Caki2 (cell line): Measurements from ENCODE around the gene KCNJ9. TPM values are rescaled to one million over a fixed set of nuclear protein-coding genes. Genes with fewer than 3 reads are reported as not detected.
"Not testable (repeated sequence)": the region's sequence is repeated elsewhere in the genome, so short reads cannot be mapped to it uniquely, and the experiment has no call there.

Source experiments
- DNase-seq: peaks from one replicate; pipeline ENCODE4 v3.0.0-alpha.2; 2015; ENCODE audit warnings: low read depth
- in situ Hi-C: cut with HindIII; loops from 2 replicates; pipeline ENCODE4 v1.10.0; 2016; ENCODE audit warnings: low sequenced_read_pairs, low pct_unique_long_range_greater_than_20kb, mixed read lengths
- total RNA-seq: library from RNA; depleted of rRNA; stranded (reverse); fragments of >200 nt; shearing (Covaris generic); gene quantifications from 2 replicates; pipeline ENCODE4 v1.2.3, GENCODE V29; 2014; ENCODE audit warnings: low replicate concordance; rRNA removed

KCNJ9 gene
- total RNA-seq, result not detected in 2 replicates

GRCh38 chr1:160081261-160081936, at the start of gene KCNJ9:
Gene KCNJ9 (plus strand): TSS chr1:160081538. CDS start chr1:160084031, 2,493 bp downstream.
- DNase-seq, result no peak
- in situ Hi-C loops, result no loop called here

- in situ Hi-C loops, result no loop called here
- no peak for DNase-seq
Observed at GRCh38 chr1:160032165-160032820, 49.0 kb upstream of the KCNJ9 start.

- no peak for DNase-seq
- in situ Hi-C loops, result no loop called here
Observed at GRCh38 chr1:160040476-160040875, 40.9 kb upstream of the KCNJ9 start.

GRCh38 chr1:160043543-160043942, 37.8 kb upstream of the KCNJ9 start:
- in situ Hi-C loops, result no loop called here
- no peak for DNase-seq

GRCh38 chr1:160045653-160046052, 35.7 kb upstream of the KCNJ9 start:
- in situ Hi-C loops, result no loop called here
- no peak for DNase-seq

- DNase-seq, result no peak
- in situ Hi-C loops, result no loop called here
Observed at GRCh38 chr1:160046494-160047110, 34.7 kb upstream of the KCNJ9 start.

GRCh38 chr1:160047111-160047991, 34.0 kb upstream of the KCNJ9 start:
- no peak for DNase-seq
- in situ Hi-C loops, result no loop called here

- in situ Hi-C loops, result no loop called here
- DNase-seq, result no peak
Observed at GRCh38 chr1:160048335-160048734, 33.0 kb upstream of the KCNJ9 start.

- no peak for DNase-seq
- in situ Hi-C loops, result no loop called here
Observed at GRCh38 chr1:160049101-160049500, 32.2 kb upstream of the KCNJ9 start.

- DNase-seq, in situ Hi-C loops: not testable (repeated sequence)
Observed at GRCh38 chr1:160050182-160050581, 31.2 kb upstream of the KCNJ9 start.

- in situ Hi-C loops, result no loop called here
Observed at GRCh38 chr1:160050619-160051018, 30.7 kb upstream of the KCNJ9 start.

GRCh38 chr1:160052936-160053335, 28.4 kb upstream of the KCNJ9 start:
- in situ Hi-C loops, result no loop called here
- DNase-seq, result no peak

More at GRCh38 chr1:160050619-160051018, 30.7 kb upstream of the KCNJ9 start:
- DNase-seq, result no peak

GRCh38 chr1:160053548-160054365, 27.6 kb upstream of the KCNJ9 start:
- in situ Hi-C loops, result no loop called here
- DNase-seq, result no peak

- in situ Hi-C loops, result no loop called here
- DNase-seq, result no peak
Observed at GRCh38 chr1:160056648-160057169, 24.6 kb upstream of the KCNJ9 start.

GRCh38 chr1:160058087-160058486, 23.3 kb upstream of the KCNJ9 start:
- DNase-seq, result no peak
- in situ Hi-C loops, result no loop called here

GRCh38 chr1:160061369-160062229, 19.7 kb upstream of the KCNJ9 start:
- no peak for DNase-seq
- in situ Hi-C loops, result no loop called here

GRCh38 chr1:160062230-160062532, 19.2 kb upstream of the KCNJ9 start:
- DNase-seq, result no peak
- in situ Hi-C loops, result no loop called here
